IMR-90 (cell line): ENCODE data around the gene KCNMA1.

ENCODE experiments used
- BHLHE40 ChIP-seq: fragments of 150-350 bp; IDR thresholded peaks from 2 replicates; pipeline ENCODE4 v1.6.1; 2016; ENCODE audit warnings: mild to moderate bottlenecking, low read depth, low read length
- CEBPB ChIP-seq: IDR thresholded peaks from 2 replicates; pipeline ENCODE4 v1.6.1; 2012; ENCODE audit warnings: low read depth, low read length, improper control_type of control experiment
- POLR2A ChIP-seq: IDR thresholded peaks from 2 replicates; pipeline ENCODE4 v1.6.1; 2012; ENCODE audit warnings: mild to moderate bottlenecking, low read depth, low read length
- SMC3 ChIP-seq: fragments of 150-350 bp; IDR thresholded peaks from 2 replicates; pipeline ENCODE4 v1.6.1; 2016; ENCODE audit warnings: low read depth, mild to moderate bottlenecking, antibody characterized with exemption, low read length, moderate library complexity
- TF ChIP-seq, protein P1 (sequence below): conservative IDR thresholded peaks from 2 replicates; pipeline ENCODE4 v1.5.1; 2012; ENCODE audit warnings: mild to moderate bottlenecking, low read depth, low read length, improper control_type of control experiment
- TF ChIP-seq, protein P2 (sequence below): fragments of 150-350 bp; IDR thresholded peaks from 2 replicates; pipeline ENCODE4 v1.6.1; 2016; ENCODE audit warnings: low read depth, mild to moderate bottlenecking, low read length, moderate library complexity, borderline replicate concordance

GRCh38 chr10:77182803-77183202, 454.8 kb downstream of the KCNMA1 start:
- TF ChIP-seq, protein P1, sequence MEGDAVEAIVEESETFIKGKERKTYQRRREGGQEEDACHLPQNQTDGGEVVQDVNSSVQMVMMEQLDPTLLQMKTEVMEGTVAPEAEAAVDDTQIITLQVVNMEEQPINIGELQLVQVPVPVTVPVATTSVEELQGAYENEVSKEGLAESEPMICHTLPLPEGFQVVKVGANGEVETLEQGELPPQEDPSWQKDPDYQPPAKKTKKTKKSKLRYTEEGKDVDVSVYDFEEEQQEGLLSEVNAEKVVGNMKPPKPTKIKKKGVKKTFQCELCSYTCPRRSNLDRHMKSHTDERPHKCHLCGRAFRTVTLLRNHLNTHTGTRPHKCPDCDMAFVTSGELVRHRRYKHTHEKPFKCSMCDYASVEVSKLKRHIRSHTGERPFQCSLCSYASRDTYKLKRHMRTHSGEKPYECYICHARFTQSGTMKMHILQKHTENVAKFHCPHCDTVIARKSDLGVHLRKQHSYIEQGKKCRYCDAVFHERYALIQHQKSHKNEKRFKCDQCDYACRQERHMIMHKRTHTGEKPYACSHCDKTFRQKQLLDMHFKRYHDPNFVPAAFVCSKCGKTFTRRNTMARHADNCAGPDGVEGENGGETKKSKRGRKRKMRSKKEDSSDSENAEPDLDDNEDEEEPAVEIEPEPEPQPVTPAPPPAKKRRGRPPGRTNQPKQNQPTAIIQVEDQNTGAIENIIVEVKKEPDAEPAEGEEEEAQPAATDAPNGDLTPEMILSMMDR: no peak
- no peak for TF ChIP-seq POLR2A
- no peak for TF ChIP-seq SMC3
- TF ChIP-seq, protein P2, sequence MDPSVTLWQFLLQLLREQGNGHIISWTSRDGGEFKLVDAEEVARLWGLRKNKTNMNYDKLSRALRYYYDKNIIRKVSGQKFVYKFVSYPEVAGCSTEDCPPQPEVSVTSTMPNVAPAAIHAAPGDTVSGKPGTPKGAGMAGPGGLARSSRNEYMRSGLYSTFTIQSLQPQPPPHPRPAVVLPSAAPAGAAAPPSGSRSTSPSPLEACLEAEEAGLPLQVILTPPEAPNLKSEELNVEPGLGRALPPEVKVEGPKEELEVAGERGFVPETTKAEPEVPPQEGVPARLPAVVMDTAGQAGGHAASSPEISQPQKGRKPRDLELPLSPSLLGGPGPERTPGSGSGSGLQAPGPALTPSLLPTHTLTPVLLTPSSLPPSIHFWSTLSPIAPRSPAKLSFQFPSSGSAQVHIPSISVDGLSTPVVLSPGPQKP: no peak
- no peak for TF ChIP-seq BHLHE40
- no peak for TF ChIP-seq CEBPB
